OCI-LY3 (cell line): ENCODE results near the gene PLK5.

Experiments
- H2AFZ ChIP-seq: fragments of 200-600, 300-600 bp; shearing (Covaris generic); 2 replicates; pipeline ENCODE4 v1.6.0; 2014; ENCODE audit warnings: antibody characterized with exemption, low read depth, low read length
- H3K27ac ChIP-seq: fragments of 200-600, 300-600 bp; sonication (generic); 2 replicates; pipeline ENCODE4 v1.5.1; 2014; ENCODE audit warnings: mild to moderate bottlenecking, low read length, moderate library complexity, mixed read lengths
- H3K27me3 ChIP-seq: fragments of 200-600, 300-600 bp; sonication (generic); 2 replicates; pipeline ENCODE4 v1.6.1; 2014; ENCODE audit warnings: low read depth, low read length, mixed read lengths
- H3K36me3 ChIP-seq: fragments of 200-600, 300-600 bp; sonication (generic); replicated peaks from 2 replicates; pipeline ENCODE3; 2014; ENCODE audit warnings: low read depth, low read length, mixed read lengths
- H3K4me1 ChIP-seq: fragments of 300-600, 200-600 bp; sonication (generic); 2 replicates; pipeline ENCODE4 v1.6.1; 2014; ENCODE audit warnings: low read length, mixed read lengths
- H3K4me2 ChIP-seq: fragments of 200-600, 300-600 bp; sonication (generic); 2 replicates; pipeline ENCODE4 v1.6.1; 2014; ENCODE audit warnings: low read length, mixed read lengths
- H3K4me3 ChIP-seq: fragments of 300-600, 200-600 bp; sonication (generic); 2 replicates; pipeline ENCODE4 v1.5.1; 2014; ENCODE audit warnings: antibody characterized with exemption, mild to moderate bottlenecking, low read length, moderate library complexity
- H3K79me2 ChIP-seq: fragments of 300-600, 200-600 bp; shearing (Covaris generic); 2 replicates; pipeline ENCODE4 v1.6.1; 2014; ENCODE audit warnings: mild to moderate bottlenecking, low read length, mixed read lengths
- H3K9ac ChIP-seq: fragments of 300-600, 200-600 bp; shearing (Covaris generic); 2 replicates; pipeline ENCODE4 v1.6.0; 2014; ENCODE audit warnings: mild to moderate bottlenecking, low read length, moderate library complexity
- H3K9me3 ChIP-seq: fragments of 200-600, 300-600 bp; shearing (Covaris generic); 2 replicates; pipeline ENCODE4 v1.6.1; 2014; ENCODE audit warnings: low read length, mixed read lengths; ENCODE audit not compliant: insufficient read depth
- H4K20me1 ChIP-seq: fragments of 200-600, 300-600 bp; sonication (generic); 2 replicates; pipeline ENCODE4 v1.6.1; 2016; ENCODE audit warnings: low read length, mixed read lengths; ENCODE audit not compliant: insufficient read depth
- EZH2phosphoT487 ChIP-seq: fragments of 200-600 bp; shearing (Covaris generic); IDR thresholded peaks from 2 replicates; pipeline ENCODE4 v1.6.1; 2018; ENCODE audit warnings: antibody characterized with exemption, mixed run types, low read depth
- TF ChIP-seq, protein P1 (sequence below): fragments of 200-600, 300-600 bp; sonication (generic); IDR thresholded peaks from 2 replicates; pipeline ENCODE4 v1.5.1; 2014; ENCODE audit warnings: antibody characterized with exemption, low read length, low read depth

PLK5 gene

GRCh38 chr19:1501200-1501595 lies 22.7 kb upstream of the PLK5 start:
- Histone ChIP-seq H3K27me3 (peaks cover 4% of the 10 kb centered on the region; the same call in 1 of the 2 replicates), H3K9ac (no peak overlapping the region), H3K4me2 (no peak overlapping the region), H2AFZ (no peak overlapping the region), H3K79me2 (no peaks in the 10 kb centered on the region), H3K4me3 (no peak overlapping the region), H4K20me1 (no peaks in the 10 kb centered on the region), H3K9me3 (no peaks in the 10 kb centered on the region), H3K36me3 (no peaks in the 10 kb centered on the region), H3K4me1 (no peaks in the 10 kb centered on the region), H3K27ac (no peak overlapping the region)
- TF ChIP-seq, protein P1, sequence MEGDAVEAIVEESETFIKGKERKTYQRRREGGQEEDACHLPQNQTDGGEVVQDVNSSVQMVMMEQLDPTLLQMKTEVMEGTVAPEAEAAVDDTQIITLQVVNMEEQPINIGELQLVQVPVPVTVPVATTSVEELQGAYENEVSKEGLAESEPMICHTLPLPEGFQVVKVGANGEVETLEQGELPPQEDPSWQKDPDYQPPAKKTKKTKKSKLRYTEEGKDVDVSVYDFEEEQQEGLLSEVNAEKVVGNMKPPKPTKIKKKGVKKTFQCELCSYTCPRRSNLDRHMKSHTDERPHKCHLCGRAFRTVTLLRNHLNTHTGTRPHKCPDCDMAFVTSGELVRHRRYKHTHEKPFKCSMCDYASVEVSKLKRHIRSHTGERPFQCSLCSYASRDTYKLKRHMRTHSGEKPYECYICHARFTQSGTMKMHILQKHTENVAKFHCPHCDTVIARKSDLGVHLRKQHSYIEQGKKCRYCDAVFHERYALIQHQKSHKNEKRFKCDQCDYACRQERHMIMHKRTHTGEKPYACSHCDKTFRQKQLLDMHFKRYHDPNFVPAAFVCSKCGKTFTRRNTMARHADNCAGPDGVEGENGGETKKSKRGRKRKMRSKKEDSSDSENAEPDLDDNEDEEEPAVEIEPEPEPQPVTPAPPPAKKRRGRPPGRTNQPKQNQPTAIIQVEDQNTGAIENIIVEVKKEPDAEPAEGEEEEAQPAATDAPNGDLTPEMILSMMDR, result no peak
- no peak for TF ChIP-seq EZH2phosphoT487

- TF ChIP-seq, protein P1, result no peak
- TF ChIP-seq EZH2phosphoT487, result no peak
- H3K9me3 ChIP-seq, result no peaks in the 10 kb centered on the region
- H3K27ac ChIP-seq, result no peak overlapping the region
- no peaks in the 10 kb centered on the region for H4K20me1 ChIP-seq
- no peaks in the 10 kb centered on the region for H3K36me3 ChIP-seq
- no peaks in the 10 kb centered on the region for H3K4me1 ChIP-seq
- H3K4me3 ChIP-seq, result no peak overlapping the region
- H2AFZ ChIP-seq, result no peak overlapping the region
- H3K9ac ChIP-seq, result no peak overlapping the region
- H3K79me2 ChIP-seq, result no peaks in the 10 kb centered on the region
- no peak overlapping the region for H3K4me2 ChIP-seq
- peaks cover 4% of the 10 kb centered on the region; the same call in 1 of the 2 replicates for H3K27me3 ChIP-seq
Measured at GRCh38 chr19:1502433-1503088, 21.3 kb upstream of the PLK5 start.

DNA sequence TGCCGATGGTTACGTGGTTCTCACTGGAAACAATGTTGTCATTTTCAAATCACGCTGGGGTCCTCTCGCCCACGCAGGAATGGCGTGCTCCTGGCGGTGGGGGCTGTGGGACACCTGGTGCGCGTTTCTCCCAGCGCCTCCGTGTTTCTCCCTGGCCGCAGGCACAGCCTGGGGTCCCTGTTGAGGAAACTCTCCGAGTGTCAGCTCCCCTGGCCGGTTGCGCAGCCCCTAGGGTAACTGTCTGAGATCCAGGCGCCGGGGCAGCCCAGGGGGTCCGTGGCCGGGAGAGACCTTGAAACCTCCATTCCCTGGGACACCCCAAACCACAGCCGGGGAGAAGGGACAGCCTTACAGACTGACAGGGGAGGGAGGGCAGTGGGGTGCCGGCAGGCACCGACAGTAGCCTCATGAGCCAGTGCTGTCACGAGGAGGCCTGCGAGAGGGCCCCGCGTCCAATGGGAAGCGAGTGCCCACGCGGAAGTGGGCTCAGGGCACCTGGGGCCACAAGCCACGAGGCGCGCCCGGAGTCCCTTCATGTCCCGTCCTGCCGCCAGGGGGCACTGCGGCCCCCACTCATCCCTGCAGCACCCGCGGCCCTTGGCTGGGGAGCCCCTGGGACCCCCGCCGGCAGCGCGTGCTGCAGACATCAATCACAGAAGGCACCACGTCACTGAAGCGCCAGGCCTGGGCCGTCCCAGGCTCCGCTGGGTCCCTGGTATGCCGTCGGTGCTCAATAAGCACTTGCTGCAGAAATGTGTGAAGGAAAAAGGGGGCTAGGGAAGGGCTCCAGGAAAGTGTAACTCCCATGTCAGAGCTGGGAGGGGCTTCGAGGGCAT lies 20.6 kb upstream of the PLK5 start:
- Histone ChIP-seq H3K4me3 (no peak overlapping the region), H3K9me3 (no peaks in the 10 kb centered on the region), H3K27me3 (peaks cover 4% of the 10 kb centered on the region; the same call in 1 of the 2 replicates), H2AFZ (no peak overlapping the region), H3K27ac (no peak overlapping the region), H3K79me2 (no peaks in the 10 kb centered on the region), H3K4me2 (no peak overlapping the region), H3K36me3 (no peaks in the 10 kb centered on the region), H3K9ac (no peak overlapping the region), H3K4me1 (no peaks in the 10 kb centered on the region), H4K20me1 (no peaks in the 10 kb centered on the region)
- TF ChIP-seq, protein P1, result peak; percentile 68
- no peak for TF ChIP-seq EZH2phosphoT487

GRCh38 chr19:1503925-1504773 lies 19.7 kb upstream of the PLK5 start:
- H2AFZ ChIP-seq, result no peak overlapping the region

More at GRCh38 chr19:1503925-1504773, 19.7 kb upstream of the PLK5 start:
- Histone ChIP-seq H4K20me1 (no peaks in the 10 kb centered on the region), H3K79me2 (no peaks in the 10 kb centered on the region), H3K27ac (no peak overlapping the region), H3K4me1 (no peaks in the 10 kb centered on the region), H3K36me3 (no peaks in the 10 kb centered on the region), H3K9me3 (no peaks in the 10 kb centered on the region), H3K9ac (no peak overlapping the region), H3K27me3 (peaks cover 4% of the 10 kb centered on the region; the same call in 1 of the 2 replicates), H3K4me2 (no peak overlapping the region), H3K4me3 (no peak overlapping the region)
- no peak for TF ChIP-seq EZH2phosphoT487
- TF ChIP-seq, protein P1, result no peak
